ENCODE results near the gene MEIOB. TPM values are rescaled to one million over a fixed set of nuclear protein-coding genes. Genes with fewer than 3 reads are reported as not detected.

Gene MEIOB
- total and polyA plus RNA-seq, 2 experiments from 2014 or later: 0.28 TPM; not detected in 1

- Histone ChIP-seq H3K27ac (no peak overlapping the region), H4K20me1 (ENCODE audit: insufficient read depth, poor library complexity, severe bottlenecking) (no peaks in the 10 kb centered on the region), H3K4me3 (no peak overlapping the region), H3K27me3 (no peaks in the 10 kb centered on the region), H3K79me2 (no peaks in the 10 kb centered on the region), H2AFZ (no peak overlapping the region), H3K36me3 (replicated peaks; ENCODE audit: insufficient read depth, low read depth) (no peaks in the 10 kb centered on the region), H3K4me1 (ENCODE audit: insufficient read depth) (peaks cover 3% of the 10 kb centered on the region), H3K9me3 (ENCODE audit: low read depth) (no peaks in the 10 kb centered on the region), H3K4me2 (no peak overlapping the region), H3K9me2 (replicated peaks; ENCODE audit: insufficient read depth) (no peaks in the 10 kb centered on the region)
- DNase-seq (ENCODE audit: low spot score): no peak
- TF ChIP-seq EZH2 (IDR thresholded peaks at IDR 0.05; ENCODE audit: borderline replicate concordance) (no peak), EZH2phosphoT487 (IDR thresholded peaks at IDR 0.05; ENCODE audit: low read depth, severe bottlenecking, unreplicated experiment) (no peak)
- TF ChIP-seq, protein P1, sequence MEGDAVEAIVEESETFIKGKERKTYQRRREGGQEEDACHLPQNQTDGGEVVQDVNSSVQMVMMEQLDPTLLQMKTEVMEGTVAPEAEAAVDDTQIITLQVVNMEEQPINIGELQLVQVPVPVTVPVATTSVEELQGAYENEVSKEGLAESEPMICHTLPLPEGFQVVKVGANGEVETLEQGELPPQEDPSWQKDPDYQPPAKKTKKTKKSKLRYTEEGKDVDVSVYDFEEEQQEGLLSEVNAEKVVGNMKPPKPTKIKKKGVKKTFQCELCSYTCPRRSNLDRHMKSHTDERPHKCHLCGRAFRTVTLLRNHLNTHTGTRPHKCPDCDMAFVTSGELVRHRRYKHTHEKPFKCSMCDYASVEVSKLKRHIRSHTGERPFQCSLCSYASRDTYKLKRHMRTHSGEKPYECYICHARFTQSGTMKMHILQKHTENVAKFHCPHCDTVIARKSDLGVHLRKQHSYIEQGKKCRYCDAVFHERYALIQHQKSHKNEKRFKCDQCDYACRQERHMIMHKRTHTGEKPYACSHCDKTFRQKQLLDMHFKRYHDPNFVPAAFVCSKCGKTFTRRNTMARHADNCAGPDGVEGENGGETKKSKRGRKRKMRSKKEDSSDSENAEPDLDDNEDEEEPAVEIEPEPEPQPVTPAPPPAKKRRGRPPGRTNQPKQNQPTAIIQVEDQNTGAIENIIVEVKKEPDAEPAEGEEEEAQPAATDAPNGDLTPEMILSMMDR (IDR thresholded peaks at IDR 0.05; ENCODE audit: poor library complexity): no peak
- WGBS (ENCODE audit: low lambda C conversion rate, missing lambda C conversion rate): 73% methylated on average over 31 of the region's 31 CpGs
These were observed 34.3 kb upstream of the MEIOB start for GRCh38 chr16:1906055-1906845.

DNA sequence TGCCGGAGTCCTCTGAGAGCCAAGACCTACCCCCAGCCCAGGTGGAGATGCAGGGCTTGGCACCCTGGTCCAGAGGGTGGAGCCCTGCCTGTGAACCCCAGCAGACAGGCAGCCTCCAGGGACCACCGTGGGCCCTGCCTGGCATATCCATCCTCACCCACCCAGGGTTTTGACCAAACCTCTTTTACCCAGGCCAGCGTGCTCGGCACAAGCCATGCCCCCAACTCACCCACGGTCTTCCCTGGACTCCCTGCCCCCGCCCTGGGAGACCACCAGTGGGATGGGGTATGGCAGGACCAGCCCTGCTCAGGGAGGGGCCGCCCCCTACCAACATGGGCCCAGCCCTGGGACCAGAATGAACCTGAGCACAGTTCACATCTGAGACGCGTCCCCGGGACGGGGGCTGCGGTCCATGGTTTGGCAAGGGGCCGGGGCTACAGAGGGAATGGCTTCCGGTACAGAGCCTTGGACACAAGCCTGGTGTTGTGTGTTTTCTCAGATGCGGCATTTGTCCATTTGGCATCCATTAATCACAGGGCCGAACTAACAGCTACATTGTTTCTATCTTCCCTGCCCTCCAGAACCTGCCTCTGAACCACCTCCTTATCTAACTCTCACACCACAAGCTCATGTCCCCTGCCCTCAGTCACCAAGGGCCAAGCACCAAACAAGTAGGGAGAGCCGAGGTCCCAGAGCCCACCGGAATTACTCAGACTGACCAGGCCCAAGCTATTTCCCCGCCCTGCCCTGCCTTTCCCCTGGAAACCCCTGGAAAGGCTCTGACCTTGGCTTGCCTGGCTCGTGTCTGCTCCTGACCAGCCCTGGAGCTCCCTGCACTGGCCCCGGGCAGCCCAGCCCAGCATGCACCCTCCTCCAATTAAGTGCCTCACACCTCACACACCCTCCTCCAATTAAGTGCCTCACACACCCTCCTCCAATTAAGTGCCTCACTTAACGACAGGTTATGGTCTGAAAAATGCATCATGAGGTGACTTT, 32.2 kb upstream of the MEIOB start:
- no peak overlapping the region for H3K4me2 ChIP-seq
- H2AFZ ChIP-seq: no peak overlapping the region
- H3K4me3 ChIP-seq: no peak overlapping the region
- no peaks in the 10 kb centered on the region for H3K27me3 ChIP-seq
- H3K9me2 ChIP-seq (replicated peaks; ENCODE audit: insufficient read depth): no peaks in the 10 kb centered on the region
- H3K4me1 ChIP-seq (ENCODE audit: insufficient read depth): peaks cover 3% of the 10 kb centered on the region
- DNase-seq (ENCODE audit: low spot score): no peak
- TF ChIP-seq EZH2phosphoT487 (IDR thresholded peaks at IDR 0.05; ENCODE audit: low read depth, severe bottlenecking, unreplicated experiment) (no peak), EZH2 (IDR thresholded peaks at IDR 0.05; ENCODE audit: borderline replicate concordance) (no peak)
- TF ChIP-seq, protein P1 (IDR thresholded peaks at IDR 0.05; ENCODE audit: poor library complexity): no peak
- H3K79me2 ChIP-seq: no peaks in the 10 kb centered on the region
- no peaks in the 10 kb centered on the region for H4K20me1 ChIP-seq (ENCODE audit: insufficient read depth, poor library complexity, severe bottlenecking)
- H3K9me3 ChIP-seq (ENCODE audit: low read depth): no peaks in the 10 kb centered on the region
- no peak overlapping the region for H3K27ac ChIP-seq
- no peaks in the 10 kb centered on the region for H3K36me3 ChIP-seq (replicated peaks; ENCODE audit: insufficient read depth, low read depth)
- WGBS (ENCODE audit: low lambda C conversion rate, missing lambda C conversion rate): 79% methylated on average over 21 of the region's 22 CpGs

DNA sequence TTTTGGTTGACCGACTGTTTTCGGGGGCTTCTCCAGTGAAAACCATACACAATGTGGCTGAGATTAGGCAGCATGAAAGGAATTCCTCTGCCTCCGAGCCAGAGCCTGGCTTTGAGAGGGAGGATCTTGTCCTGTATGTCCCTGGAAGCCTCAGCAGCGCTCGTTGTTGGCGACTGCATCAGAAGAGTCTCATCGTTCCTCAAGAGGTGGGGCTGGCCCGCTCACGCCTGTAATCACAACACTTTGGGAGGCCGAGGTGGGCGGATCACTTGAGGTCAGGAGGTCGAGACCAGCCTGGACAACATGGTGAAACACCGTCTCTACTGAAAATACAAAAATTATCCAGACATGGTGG, 31.2 kb upstream of the MEIOB start:
- no peak overlapping the region for H3K27ac ChIP-seq
- H2AFZ ChIP-seq: no peak overlapping the region
- H4K20me1 ChIP-seq (ENCODE audit: insufficient read depth, poor library complexity, severe bottlenecking): no peaks in the 10 kb centered on the region
- no peaks in the 10 kb centered on the region for H3K36me3 ChIP-seq (replicated peaks; ENCODE audit: insufficient read depth, low read depth)
- H3K4me3 ChIP-seq: no peak overlapping the region
- no peaks in the 10 kb centered on the region for H3K79me2 ChIP-seq
- no peak for DNase-seq (ENCODE audit: low spot score)
- WGBS (ENCODE audit: low lambda C conversion rate, missing lambda C conversion rate): 73% methylated on average over 13 of the region's 13 CpGs
- no peaks in the 10 kb centered on the region for H3K9me3 ChIP-seq (ENCODE audit: low read depth)
- H3K4me1 ChIP-seq (ENCODE audit: insufficient read depth): peaks cover 3% of the 10 kb centered on the region
- no peak overlapping the region for H3K4me2 ChIP-seq
- H3K27me3 ChIP-seq: no peaks in the 10 kb centered on the region
- no peaks in the 10 kb centered on the region for H3K9me2 ChIP-seq (replicated peaks; ENCODE audit: insufficient read depth)
- TF ChIP-seq, protein P1 (IDR thresholded peaks at IDR 0.05; ENCODE audit: poor library complexity): no peak

Data from hepatocyte (in vitro differentiated cells).